OCI-LY3 (cell line): Measurements from ENCODE around the gene CCDC154.

Experiments used
- CTCF ChIP-seq: fragments of 200-600, 300-600 bp; sonication (generic); IDR thresholded peaks from 2 replicates; pipeline ENCODE4 v1.5.1; 2014; ENCODE audit warnings: antibody characterized with exemption, low read length, low read depth
- EZH2phosphoT487 ChIP-seq: fragments of 200-600 bp; shearing (Covaris generic); IDR thresholded peaks from 2 replicates; pipeline ENCODE4 v1.6.1; 2018; ENCODE audit warnings: antibody characterized with exemption, mixed run types, low read depth

GRCh38 chr16:1486551-1487390 lies 42.4 kb upstream of the CCDC154 start:
- no peak for TF ChIP-seq CTCF
- no peak for TF ChIP-seq EZH2phosphoT487
